Prostate gland (tissue), 2 donors: Measurements from ENCODE around the gene ANKEF1. TPM values are rescaled to one million over a fixed set of nuclear protein-coding genes. Genes with fewer than 3 reads are reported as not detected.

Source experiments
- DNase-seq: peaks from one replicate; pipeline ENCODE4 v3.0.0-alpha.2; 2019; ENCODE audit warnings: low spot score
- H3K27ac ChIP-seq, 2 donors: fragments of 200-600 bp; sonication (generic); 2 replicates each; pipeline ENCODE4 v1.5.1; 2017 to 2019
- H3K27me3 ChIP-seq: fragments of 200-600 bp; sonication (generic); replicated peaks from 2 replicates; pipeline ENCODE4 v1.5.1; 2019; ENCODE audit not compliant: insufficient read depth
- H3K36me3 ChIP-seq, 2 donors: fragments of 200-600 bp; sonication (generic); 1 replicate in 1 of 2; 2 replicates in 1 of 2; pipeline versions ENCODE4 v1.5.1 to v1.8.1; 2017 to 2019
- H3K4me1 ChIP-seq: fragments of 200-600 bp; sonication (generic); replicated peaks from 2 replicates; pipeline ENCODE4 v1.5.1; 2019
- H3K4me3 ChIP-seq, 2 donors: fragments of 200-600 bp; sonication (generic); 2 replicates each; pipeline ENCODE4 v1.5.1; 2017 to 2019
- H3K9me3 ChIP-seq: fragments of 200-600 bp; sonication (generic); 2 replicates; pipeline ENCODE4 v1.5.1; 2017
- CTCF ChIP-seq, 4 experiments: fragments of 200-600 bp in 2 of 4; fragments of 450-650 bp in 2 of 4; sonication (generic) in 2 of 4; IDR thresholded peaks; 1 replicate in 3 of 4; 2 replicates in 1 of 4; pipeline ENCODE4 v1.5.1; 2016 to 2019; ENCODE audit warnings: antibody characterized with exemption in 4 of 4, mild to moderate bottlenecking in 2 of 4, moderate library complexity in 2 of 4
- POLR2A ChIP-seq: fragments of 450-650 bp; IDR thresholded peaks from one replicate; pipeline ENCODE4 v1.6.1; 2016; ENCODE audit warnings: antibody characterized with exemption, mild to moderate bottlenecking
- POLR2AphosphoS5 ChIP-seq: sonication (generic); formaldehyde crosslinking; IDR thresholded peaks from one replicate; pipeline ENCODE4 v1.6.1; 2017; ENCODE audit warnings: antibody characterized with exemption
- WGBS: methylation state at CpG from one replicate; pipeline ENCODE4 v1.1.5; 2018; 5-methylcytosine and 5-hydroxymethylcytosine counted together
- intact Hi-C: fragments of 100-400 bp; cut with DNase I; formaldehyde crosslinking; loops from one replicate; pipeline ENCODE4 v1.14.2; 2022
- total RNA-seq, 2 donors: library from RNA; depleted of rRNA; stranded (reverse); fragments of >200 nt; gene quantifications; one replicate each; pipeline ENCODE4 v1.1.0, GENCODE V29; 2016

Gene ANKEF1
- total RNA-seq, 2 donors from 2014 or later: 7.1 to 7.5 TPM

- no peak overlapping the region for H3K27ac ChIP-seq
- no peaks in the 10 kb centered on the region for H3K36me3 ChIP-seq
- H3K4me3 ChIP-seq: no peak overlapping the region
- H3K9me3 ChIP-seq: no peaks in the 10 kb centered on the region
- no peak for DNase-seq
- 8% methylated on average over 2 of the region's 2 CpGs for WGBS
- intact Hi-C loops: no loop called here
- H3K27me3 ChIP-seq: no peaks in the 10 kb centered on the region
- TF ChIP-seq POLR2AphosphoS5 (no peak), CTCF (IDR thresholded peaks at IDR 0.05) (no peak), POLR2A (no peak)
- H3K4me1 ChIP-seq: no peaks in the 10 kb centered on the region
Observed at GRCh38 chr20:10074513-10074912, 39.7 kb downstream of the ANKEF1 start.

GRCh38 chr20:10075606-10076005 is 40.8 kb downstream of the ANKEF1 start:
- intact Hi-C loops: no loop called here
- Histone ChIP-seq H3K27ac (no peak overlapping the region), H3K27me3 (no peaks in the 10 kb centered on the region), H3K9me3 (no peaks in the 10 kb centered on the region), H3K4me3 (no peak overlapping the region), H3K4me1 (no peaks in the 10 kb centered on the region), H3K36me3 (no peaks in the 10 kb centered on the region)
- no peak for DNase-seq
- WGBS: 38% methylated on average over 2 of the region's 2 CpGs
- TF ChIP-seq POLR2AphosphoS5: no peak
- TF ChIP-seq CTCF (IDR thresholded peaks at IDR 0.05): no peak
- TF ChIP-seq POLR2A: no peak

GRCh38 chr20:10076126-10077080 is 41.6 kb downstream of the ANKEF1 start:
- Histone ChIP-seq H3K4me3 (no peak overlapping the region), H3K27ac (no peak overlapping the region), H3K9me3 (no peaks in the 10 kb centered on the region), H3K27me3 (no peaks in the 10 kb centered on the region), H3K36me3 (no peaks in the 10 kb centered on the region), H3K4me1 (no peaks in the 10 kb centered on the region)
- intact Hi-C loops: no loop called here
- 64% methylated on average over 5 of the region's 5 CpGs for WGBS
- TF ChIP-seq CTCF (IDR thresholded peaks at IDR 0.05) (no peak), POLR2A (no peak), POLR2AphosphoS5 (no peak)
- peak; percentile 8 for DNase-seq

- H3K27ac ChIP-seq: no peak overlapping the region
- H3K4me1 ChIP-seq: no peaks in the 10 kb centered on the region
Observed at GRCh38 chr20:10077081-10077471, 42.3 kb downstream of the ANKEF1 start.

More at GRCh38 chr20:10077081-10077471, 42.3 kb downstream of the ANKEF1 start:
- DNase-seq: no peak
- 51% methylated on average over 4 of the region's 4 CpGs for WGBS
- no peaks in the 10 kb centered on the region for H3K27me3 ChIP-seq
- no peak overlapping the region for H3K4me3 ChIP-seq
- no peaks in the 10 kb centered on the region for H3K9me3 ChIP-seq
- TF ChIP-seq CTCF (IDR thresholded peaks at IDR 0.05) (peak in 1 of 4 experiments; percentile 16), POLR2AphosphoS5 (no peak)
- intact Hi-C loops: no loop called here
- H3K36me3 ChIP-seq: no peaks in the 10 kb centered on the region
